ENCODE results near the gene SMURF1. TPM values are rescaled to one million over a fixed set of nuclear protein-coding genes. Genes with fewer than 3 reads are reported as not detected.

SMURF1 gene
- total and polyA plus RNA-seq, 2 of the 4 experiments (the other 2 are of a cell fraction) = 13.4 to 20.3 TPM

- ChIA-PET CTCF (no interaction called here), POLR2A (ENCODE audit: unreplicated experiment) (no interaction called here)
- Histone ChIP-seq H3K4me3 (ENCODE audit: insufficient read depth, low read depth, low read length) (no peak overlapping the region), H4K5ac (ENCODE audit: low read depth, low read length) (no peak overlapping the region), H3K23ac (ENCODE audit: low read depth, low read length) (no peak overlapping the region), H3K14ac (replicated peaks; ENCODE audit: low read depth, low read length) (no peak overlapping the region), H4K91ac (ENCODE audit: insufficient read depth, low read depth, low read length) (no peak overlapping the region), H3K27ac (ENCODE audit: insufficient read depth, low read length) (no peak overlapping the region), H3K27me3 (ENCODE audit: control insufficient read depth, insufficient read depth, low read length) (no peaks in the 10 kb centered on the region), H3K4ac (ENCODE audit: low read depth, low read length) (no peak overlapping the region), H2AK9ac (replicated peaks; ENCODE audit: low read depth, low read length, poor library complexity) (no peak overlapping the region), H2AFZ (replicated peaks; ENCODE audit: low read length, poor library complexity) (no peak overlapping the region), H3K56ac (ENCODE audit: extremely low read depth, insufficient read depth, low read length) (no peak overlapping the region), H3K36me3 (ENCODE audit: control insufficient read depth, insufficient read depth, low read length) (peaks cover 5% of the 10 kb centered on the region), H3K9ac (ENCODE audit: low read depth, low read length) (no peak overlapping the region), H3K4me2 (ENCODE audit: low read depth, low read length) (no peak overlapping the region), H3K79me1 (ENCODE audit: low read depth in 1 of 2, low read length in 2 of 2) (peaks cover 14 to 48% of the 10 kb centered on the region in 2 experiments), H4K8ac (ENCODE audit: low read depth in 2 of 2, low read length in 2 of 2) (no peak overlapping the region), H2BK5ac (ENCODE audit: low read depth, low read length, poor library complexity, severe bottlenecking) (no peak overlapping the region), H2BK20ac (ENCODE audit: low read depth, low read length) (no peak overlapping the region), H3K18ac (ENCODE audit: low read depth, low read length) (no peak overlapping the region), H2AK5ac (ENCODE audit: low read depth, low read length) (no peak overlapping the region), H3K4me1 (ENCODE audit: control insufficient read depth, insufficient read depth, low read length) (peaks cover 9% of the 10 kb centered on the region), H2BK15ac (ENCODE audit: low read depth, low read length) (no peak overlapping the region), H4K20me1 (ENCODE audit: insufficient read depth, low read length) (peaks cover 43% of the 10 kb centered on the region), H3K9me3 (ENCODE audit: control insufficient read depth, insufficient read depth, low read length) (0 out of 2 replicates have a peak, but pooled peaks cover 2% of the 10 kb centered on the region), H2BK120ac (ENCODE audit: low read depth, low read length) (no peak overlapping the region), H3K9me1 (ENCODE audit: insufficient read depth, low read length) (peaks cover 9% of the 10 kb centered on the region)
- no CpG with 5 or more reads among the region's 1 CpG for WGBS, 2 experiments (ENCODE audit: extremely low coverage in 2 of 2, insufficient read length in 1 of 2)
- in situ Hi-C loops (cut with MboI; ENCODE audit: low sequenced_read_pairs) (no loop called here), dilution Hi-C loops (cut with HindIII; ENCODE audit: low sequenced_read_pairs, unreplicated experiment) (no loop called here), intact Hi-C loops (cut with micrococcal nuclease) (no loop called here)
- ATAC-seq (ENCODE audit: low read depth) (no peak), DNase-seq (no peak)
- TF ChIP-seq CTCF (conservative IDR thresholded peaks at IDR 0.05; ENCODE audit: low read depth, low read length) (no peak), SMC3 (IDR thresholded peaks at IDR 0.05; ENCODE audit: low read depth, low read length) (no peak), CHD1 (IDR thresholded peaks at IDR 0.05; ENCODE audit: low read depth, low read length) (no peak), POLR2A (IDR thresholded peaks at IDR 0.05; ENCODE audit: low read depth, low read length) (no peak), ELK1 (IDR thresholded peaks at IDR 0.05; ENCODE audit: borderline replicate concordance, low read depth, low read length) (no peak), NFE2L2 (IDR thresholded peaks at IDR 0.05; ENCODE audit: low read depth, low read length) (no peak), MXI1 (IDR thresholded peaks at IDR 0.05; ENCODE audit: borderline replicate concordance, low read depth, low read length) (no peak), CEBPB (IDR thresholded peaks at IDR 0.05; ENCODE audit: low read depth, low read length) (no peak), RAD21 (IDR thresholded peaks at IDR 0.05; ENCODE audit: low read length) (no peak), FOS (IDR thresholded peaks at IDR 0.05; ENCODE audit: low read depth, low read length) (no peak), USF2 (IDR thresholded peaks at IDR 0.05; ENCODE audit: low read depth, low read length) (no peak), MAFK (IDR thresholded peaks at IDR 0.05; ENCODE audit: low read depth, low read length) (no peak), BHLHE40 (IDR thresholded peaks at IDR 0.05; ENCODE audit: low read depth, low read length) (no peak), RFX5 (IDR thresholded peaks at IDR 0.05; ENCODE audit: low read depth, low read length) (no peak), RCOR1 (IDR thresholded peaks at IDR 0.05; ENCODE audit: insufficient replicate concordance, low read length) (no peak), MAZ (IDR thresholded peaks at IDR 0.05; ENCODE audit: borderline replicate concordance, low read depth, low read length) (no peak)
- BruUV-seq (replicated peaks) = no TSS peak
These were observed 27.8 kb downstream of the SMURF1 start for GRCh38 chr7:99116144-99116543.
